ENCODE measurements around the gene PRM3.
A peak's percentile ranks its signal among the peaks of the same experiment; 100 is the strongest.
"Not testable (repeated sequence)": the region's sequence is repeated elsewhere in the genome, so short reads cannot be mapped to it uniquely, and the experiment has no call there.

PRM3 gene

DNA sequence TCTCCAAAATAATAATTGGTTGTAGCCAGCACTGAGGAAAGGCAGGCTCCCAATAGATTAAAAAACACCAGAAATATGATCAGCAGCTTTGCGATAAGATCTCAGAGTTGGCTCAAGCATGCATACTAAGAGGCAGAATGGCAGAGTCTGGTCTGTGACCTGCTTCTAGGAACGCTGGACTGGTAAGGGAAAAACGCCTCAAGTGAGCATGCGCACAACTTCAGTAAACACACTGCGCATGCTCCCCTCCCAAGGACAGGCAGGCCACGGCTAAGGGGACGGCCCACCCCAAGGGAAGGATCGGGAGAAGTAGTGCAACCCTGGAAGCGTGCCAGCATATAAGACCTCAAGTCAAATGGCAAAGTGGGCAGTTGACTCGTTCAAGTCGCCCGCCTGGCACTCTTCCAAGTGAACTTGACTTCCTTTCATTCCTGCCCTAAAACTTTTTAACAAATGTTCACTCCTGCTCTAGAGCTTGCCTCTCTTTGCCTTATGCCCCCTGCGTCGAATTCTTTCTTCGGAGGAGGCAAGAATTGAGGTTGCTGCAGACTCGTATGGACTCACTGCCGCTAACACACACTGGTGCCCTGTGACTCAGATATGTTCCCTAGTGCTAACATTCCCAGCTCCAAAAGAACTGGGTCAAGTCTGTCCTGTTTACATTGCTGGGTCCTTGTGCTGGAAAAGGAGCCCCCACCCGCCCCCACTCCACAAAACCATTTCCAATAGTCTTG is 30.1 kb upstream of the PRM3 start:
- DNase-seq (ENCODE audit: low read depth): no peak

DNA sequence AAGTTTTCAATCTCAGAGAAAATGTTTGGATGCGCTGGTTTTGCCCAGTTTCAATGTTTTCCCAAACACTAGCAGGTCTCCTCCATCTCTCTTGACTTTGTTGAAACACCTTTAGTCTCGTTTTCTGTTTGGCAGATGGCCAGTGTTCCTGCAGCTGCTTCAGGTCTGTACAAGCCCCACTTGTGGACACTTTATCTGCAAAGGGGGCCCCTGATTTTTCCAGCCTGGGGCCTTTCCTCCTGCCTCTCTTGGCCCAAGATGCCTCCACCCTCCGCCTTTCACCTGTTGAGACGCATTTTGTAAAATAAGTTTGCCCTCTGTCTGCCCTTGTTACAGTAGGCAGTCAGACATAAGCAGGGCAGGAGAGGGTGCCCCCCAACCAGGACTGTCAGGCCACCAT is 29.5 kb upstream of the PRM3 start:
- DNase-seq (ENCODE audit: low read depth): no peak

- no peak for DNase-seq (ENCODE audit: low read depth)
These were observed 28.4 kb upstream of the PRM3 start for GRCh38 chr16:11301645-11302501.

- no peak for DNase-seq (ENCODE audit: low read depth)
These were observed 27.1 kb upstream of the PRM3 start for GRCh38 chr16:11300560-11300892.

DNA sequence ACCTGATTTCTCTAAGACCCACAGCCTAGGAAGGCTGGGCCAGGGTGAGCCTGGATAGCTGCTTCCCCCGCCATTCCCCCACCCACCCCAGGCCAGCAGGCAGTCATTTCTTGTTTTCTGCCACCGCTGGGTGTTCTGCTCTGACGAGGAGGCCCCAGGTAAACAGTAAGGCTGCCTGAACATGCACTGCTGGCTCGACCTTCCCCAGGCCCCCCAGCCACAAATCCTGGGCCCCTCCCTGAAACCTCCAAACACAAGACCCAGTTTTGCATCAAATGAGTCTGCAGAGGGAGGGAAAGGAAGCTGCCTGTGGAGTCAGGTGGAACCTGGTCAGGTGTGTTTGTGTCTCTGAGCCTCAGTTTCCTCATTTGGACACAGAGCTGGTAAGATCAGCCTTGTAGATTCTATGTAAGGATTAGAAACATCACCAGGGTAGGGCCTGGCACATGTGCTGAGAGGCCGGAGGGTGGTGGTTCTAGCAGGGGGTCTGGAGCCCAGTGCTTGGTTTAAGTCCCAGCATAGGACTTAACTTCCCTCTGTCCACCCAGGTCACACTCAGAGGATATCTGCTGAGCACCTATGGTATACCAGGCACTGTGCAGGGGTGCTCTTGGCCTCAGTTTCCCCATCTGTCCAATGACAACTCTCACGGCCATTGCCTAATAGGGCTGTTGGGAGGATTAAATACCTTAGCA is 26.6 kb upstream of the PRM3 start:
- no peak for DNase-seq (ENCODE audit: low read depth)

GRCh38 chr16:11298950-11299547 is 25.6 kb upstream of the PRM3 start:
- DNase-seq (ENCODE audit: low read depth): not testable (repeated sequence)

DNA sequence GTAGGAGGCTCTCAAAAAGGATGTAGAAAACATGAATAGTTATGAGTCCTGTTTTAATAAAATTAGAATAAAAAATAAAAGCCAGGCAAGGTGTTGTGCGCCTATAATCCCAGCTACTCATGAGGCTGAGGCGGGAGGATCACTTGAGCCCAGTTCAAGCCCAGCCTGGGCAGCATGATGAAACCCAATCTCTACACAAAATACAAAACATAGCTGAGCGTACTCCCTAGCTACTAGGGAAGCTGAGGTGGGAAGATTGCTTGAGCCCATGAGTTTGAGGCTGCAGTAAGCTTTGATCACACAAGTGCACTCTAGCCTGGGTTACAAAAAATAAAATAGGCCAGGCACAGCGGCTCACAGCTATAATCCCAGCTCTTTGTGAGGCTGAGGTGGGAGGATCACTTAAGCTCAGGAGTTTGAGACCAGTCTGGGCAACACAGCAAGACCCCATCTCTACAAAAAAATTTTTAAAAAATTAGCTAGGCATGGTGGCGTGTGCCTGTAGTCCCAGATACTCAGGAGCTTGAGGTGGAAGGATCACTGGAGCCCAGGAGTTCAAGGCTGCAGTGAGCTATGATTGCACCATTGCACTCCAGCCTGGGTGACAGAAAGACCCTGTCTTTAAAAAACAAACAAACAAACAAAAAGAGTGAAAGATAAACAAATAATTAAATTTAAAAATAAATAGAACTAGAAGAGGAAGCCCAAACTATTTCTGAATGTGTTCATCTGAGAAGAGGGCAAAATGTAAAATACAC is 24.9 kb upstream of the PRM3 start:
- no peak for DNase-seq (ENCODE audit: low read depth)

- DNase-seq (ENCODE audit: low read depth): peak; percentile 39
These were observed 24.2 kb upstream of the PRM3 start for GRCh38 chr16:11297492-11298142.

GRCh38 chr16:11296706-11297491 is 23.5 kb upstream of the PRM3 start:
- DNase-seq (ENCODE audit: low read depth): no peak

DNA sequence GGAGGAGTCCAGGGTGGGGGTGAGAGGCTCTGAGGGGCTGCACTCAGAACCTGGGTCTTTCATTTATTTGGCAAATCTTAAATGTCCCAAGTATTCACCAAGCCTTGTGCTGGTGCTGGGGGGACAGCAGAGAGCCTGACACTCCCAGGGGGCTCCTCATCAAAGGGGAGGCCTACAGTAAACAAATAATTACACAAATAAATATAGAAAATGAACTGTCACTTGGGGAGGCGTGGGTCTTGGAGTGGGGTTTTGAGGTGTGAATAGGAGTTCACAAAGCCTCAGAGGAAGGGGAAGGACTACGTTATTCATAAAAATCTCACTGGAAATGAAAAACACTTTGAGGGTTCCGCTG is 22.9 kb upstream of the PRM3 start:
- no peak for DNase-seq (ENCODE audit: low read depth)

- DNase-seq (ENCODE audit: low read depth): no peak
These were observed 22.2 kb upstream of the PRM3 start for GRCh38 chr16:11295672-11296071.

GRCh38 chr16:11292076-11292748 is 18.8 kb upstream of the PRM3 start:
- DNase-seq (ENCODE audit: low read depth): no peak

DNA sequence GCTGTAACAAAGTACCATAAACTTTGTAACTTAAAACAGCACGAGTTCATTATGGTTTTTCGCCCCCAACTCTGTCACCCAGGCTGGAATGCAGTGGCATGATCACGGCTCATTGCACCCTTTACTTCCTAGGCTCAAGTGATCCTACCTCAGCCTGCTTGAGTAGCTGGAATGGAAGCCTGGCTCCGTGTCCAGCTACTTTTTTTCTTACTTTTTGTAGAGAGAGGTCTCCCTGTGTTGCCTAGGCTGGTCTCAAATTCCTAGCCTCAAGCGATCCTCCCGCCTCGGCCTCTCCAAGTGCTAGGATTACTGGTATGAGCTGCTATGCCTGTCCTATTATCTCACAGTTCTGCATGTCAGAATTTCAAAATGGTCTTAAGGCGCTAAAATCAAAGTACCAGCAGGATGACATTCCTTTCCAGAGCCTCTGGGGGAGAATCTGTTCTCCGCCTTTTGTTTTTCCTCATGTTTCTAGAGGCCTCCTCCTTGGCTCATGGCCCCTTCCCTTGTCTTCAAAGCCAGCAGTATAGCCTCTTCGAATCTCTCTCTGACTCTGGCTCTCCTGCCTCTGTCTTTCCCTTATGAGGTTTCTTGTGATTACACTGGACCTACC is 17.8 kb upstream of the PRM3 start:
- DNase-seq (ENCODE audit: low read depth): no peak

- no peak for DNase-seq (ENCODE audit: low read depth)
These were observed 16.9 kb upstream of the PRM3 start for GRCh38 chr16:11290102-11290893.

DNA sequence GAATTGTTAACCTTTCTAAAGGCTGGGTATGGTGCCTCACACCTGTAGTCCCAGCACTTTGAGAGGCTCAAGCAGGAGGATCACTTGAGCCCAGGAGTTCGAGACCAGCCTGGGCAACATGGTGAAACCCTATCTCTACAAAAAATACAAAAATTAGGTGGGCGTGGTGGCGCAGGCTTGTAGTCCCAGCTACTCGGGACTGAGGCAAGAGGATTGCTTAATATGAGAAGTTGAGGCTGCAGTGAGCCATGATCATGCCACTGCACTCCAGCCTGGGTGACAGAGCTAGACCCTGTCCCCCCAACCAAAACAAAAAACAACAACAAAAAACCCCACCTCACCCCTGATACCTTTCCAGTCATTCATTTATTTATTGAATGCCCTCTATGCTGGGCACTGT is 16.3 kb upstream of the PRM3 start:
- DNase-seq (ENCODE audit: low read depth): not testable (repeated sequence)

DNA sequence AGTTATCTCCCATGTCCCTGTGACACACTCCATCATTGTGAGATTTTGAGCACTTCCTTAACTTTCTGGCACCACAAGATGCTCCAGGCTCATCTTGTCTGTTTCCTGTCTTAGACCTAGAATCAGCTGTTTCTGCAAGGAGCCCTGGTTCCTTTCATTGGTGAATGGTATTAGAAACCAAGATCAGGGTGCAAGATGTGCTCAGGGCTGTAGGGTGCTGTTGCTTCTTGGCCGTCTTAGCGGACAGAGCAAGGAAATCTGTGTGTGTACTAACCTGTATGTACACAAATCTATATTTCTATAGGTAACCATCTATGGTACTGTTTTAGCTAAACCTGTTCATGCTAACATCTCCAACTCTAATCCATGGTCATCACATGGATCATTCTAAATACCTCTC is 15.8 kb upstream of the PRM3 start:
- no peak for DNase-seq (ENCODE audit: low read depth)

GRCh38 chr16:11285842-11286241 is 12.4 kb upstream of the PRM3 start:
- DNase-seq (ENCODE audit: low read depth): no peak

DNA sequence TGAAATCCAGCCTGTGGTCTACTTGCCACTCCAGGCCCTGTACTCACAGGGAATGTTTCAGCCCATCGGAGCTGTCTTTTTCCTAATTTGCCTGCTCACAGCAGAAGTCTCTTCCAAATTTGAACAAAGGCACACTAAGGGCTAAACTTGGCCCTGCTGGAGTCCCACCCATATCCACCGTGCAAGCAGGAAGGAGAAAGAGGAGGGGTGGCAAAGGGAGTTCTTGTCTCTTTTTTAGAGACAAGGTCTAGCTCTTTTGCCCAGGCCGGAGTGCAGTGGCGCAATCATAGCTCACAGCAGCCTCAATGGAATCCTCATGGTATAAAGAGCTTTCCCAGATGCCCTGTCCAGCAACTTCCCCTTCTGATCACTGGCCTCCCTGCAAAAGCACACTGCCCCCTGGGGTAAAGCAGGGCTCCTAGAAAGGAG is 10.4 kb upstream of the PRM3 start:
- DNase-seq (ENCODE audit: low read depth): no peak
